Ectodermal cell (in vitro differentiated cells): ENCODE measurements around the gene GUCA2A.

ENCODE experiments used
- H3K27ac ChIP-seq: 2 replicates; pipeline ENCODE4 v1.7.0; 2013; ENCODE audit warnings: mild to moderate bottlenecking, low read depth, low read length; ENCODE audit not compliant: insufficient read depth, poor library complexity, severe bottlenecking
- H3K27me3 ChIP-seq: 2 replicates; pipeline ENCODE4 v1.7.0; 2013; ENCODE audit warnings: mild to moderate bottlenecking, low read length; ENCODE audit not compliant: insufficient read depth, control insufficient read depth, poor library complexity, severe bottlenecking
- H3K36me3 ChIP-seq: one replicate; pipeline ENCODE4 v1.7.0; 2013; ENCODE audit warnings: low read length; ENCODE audit not compliant: control insufficient read depth, insufficient read depth
- H3K4me1 ChIP-seq: one replicate; pipeline ENCODE4 v1.7.0; 2013; ENCODE audit warnings: low read length; ENCODE audit not compliant: control insufficient read depth, insufficient read depth
- H3K4me3 ChIP-seq: 2 replicates; pipeline ENCODE4 v1.7.0; 2013; ENCODE audit warnings: low read depth, low read length, control low read depth; ENCODE audit not compliant: insufficient read depth
- H3K9me3 ChIP-seq: 2 replicates; pipeline ENCODE4 v1.7.0; 2013; ENCODE audit warnings: mild to moderate bottlenecking, low read length, moderate library complexity; ENCODE audit not compliant: control insufficient read depth
- WGBS, 2 experiments: methylation state at CpG; one replicate each; pipeline ENCODE4 v1.1.7; 2013; ENCODE audit warnings: missing lambda C conversion rate in 2 of 2; 5-methylcytosine and 5-hydroxymethylcytosine counted together

The GUCA2A gene

GRCh38 chr1:42157667-42158066 is 6.9 kb downstream of the GUCA2A start:
- WGBS, 2 experiments = 79 to 82% methylated on average over 7 of the region's 7 CpGs

GRCh38 chr1:42155362-42155761 is 9.2 kb downstream of the GUCA2A start:
- Histone ChIP-seq H3K27ac (no peak overlapping the region), H3K36me3 (no peaks in the 10 kb centered on the region), H3K27me3 (no peaks in the 10 kb centered on the region), H3K9me3 (no peaks in the 10 kb centered on the region), H3K4me3 (no peak overlapping the region), H3K4me1 (no peaks in the 10 kb centered on the region)
- WGBS, 2 experiments = 92 to 95% methylated on average over 12 of the region's 12 CpGs

More at GRCh38 chr1:42157667-42158066, 6.9 kb downstream of the GUCA2A start:
- no peaks in the 10 kb centered on the region for H3K27me3 ChIP-seq
- no peaks in the 10 kb centered on the region for H3K4me1 ChIP-seq
- no peak overlapping the region for H3K4me3 ChIP-seq
- no peak overlapping the region for H3K27ac ChIP-seq
- no peaks in the 10 kb centered on the region for H3K9me3 ChIP-seq
- H3K36me3 ChIP-seq = no peaks in the 10 kb centered on the region

GRCh38 chr1:42154685-42155084 is 9.9 kb downstream of the GUCA2A start:
- 91 to 93% methylated on average over 13 of the region's 13 CpGs for WGBS, 2 experiments
- no peak overlapping the region for H3K4me3 ChIP-seq

GRCh38 chr1:42153624-42154023 is 10.9 kb downstream of the GUCA2A start:
- Histone ChIP-seq H3K27me3 (no peaks in the 10 kb centered on the region), H3K27ac (no peak overlapping the region), H3K36me3 (no peaks in the 10 kb centered on the region), H3K4me1 (no peaks in the 10 kb centered on the region), H3K4me3 (no peak overlapping the region), H3K9me3 (no peaks in the 10 kb centered on the region)
- 94% methylated on average over 4 to 6 of the region's 6 CpGs for WGBS, 2 experiments

More at GRCh38 chr1:42154685-42155084, 9.9 kb downstream of the GUCA2A start:
- H3K27me3 ChIP-seq = no peaks in the 10 kb centered on the region
- no peaks in the 10 kb centered on the region for H3K9me3 ChIP-seq
- no peaks in the 10 kb centered on the region for H3K36me3 ChIP-seq
- no peak overlapping the region for H3K27ac ChIP-seq
- H3K4me1 ChIP-seq = no peaks in the 10 kb centered on the region

- H3K27me3 ChIP-seq = no peaks in the 10 kb centered on the region
- no peak within 1 kb of the TSS for H3K4me3 ChIP-seq
- no peaks in the 10 kb centered on the region for H3K4me1 ChIP-seq
- H3K27ac ChIP-seq = no peak within 1 kb of the TSS
- 91 to 94% methylated on average over 12 of the region's 12 CpGs for WGBS, 2 experiments
- H3K9me3 ChIP-seq = no peaks in the 10 kb centered on the region
- H3K36me3 ChIP-seq = no peaks in the 10 kb centered on the region
Measured at GRCh38 chr1:42152907-42153600, 11.5 kb downstream of the GUCA2A start, which contains the start of gene GUCA2B. Gene GUCA2B (plus strand): TSS chr1:42153410. CDS start chr1:42153451, 41 bp downstream.

DNA sequence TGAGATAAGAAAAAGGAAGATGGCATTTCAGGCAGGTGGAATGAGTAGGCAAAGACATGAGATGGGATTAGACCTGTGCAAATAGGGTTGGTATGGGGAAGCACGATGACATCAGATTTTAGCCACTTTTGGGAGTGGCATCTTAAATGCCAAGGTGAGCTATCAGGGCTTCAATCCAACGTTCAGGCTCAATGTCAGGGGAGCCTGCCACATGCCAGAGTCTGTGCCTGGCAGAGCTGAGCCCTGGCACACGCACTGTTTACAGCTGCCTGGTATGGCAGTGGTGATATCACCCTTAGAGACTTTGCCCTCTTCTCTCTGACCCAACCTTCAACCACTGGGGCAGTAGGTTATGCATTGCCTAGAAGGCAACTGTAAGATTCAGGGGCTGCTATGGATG is 12.4 kb downstream of the GUCA2A start:
- no peaks in the 10 kb centered on the region for H3K36me3 ChIP-seq
- no peak overlapping the region for H3K27ac ChIP-seq
- no peaks in the 10 kb centered on the region for H3K4me1 ChIP-seq
- no peaks in the 10 kb centered on the region for H3K27me3 ChIP-seq
- WGBS, 2 experiments = 78 to 85% methylated on average over 3 of the region's 3 CpGs
- no peak overlapping the region for H3K4me3 ChIP-seq
- H3K9me3 ChIP-seq = no peaks in the 10 kb centered on the region

- 91 to 94% methylated on average over 5 of the region's 5 CpGs for WGBS, 2 experiments
- Histone ChIP-seq H3K9me3 (no peaks in the 10 kb centered on the region), H3K4me3 (no peak overlapping the region), H3K4me1 (no peaks in the 10 kb centered on the region), H3K27ac (no peak overlapping the region), H3K36me3 (no peaks in the 10 kb centered on the region), H3K27me3 (no peaks in the 10 kb centered on the region)
Measured at GRCh38 chr1:42150651-42151050, 13.9 kb downstream of the GUCA2A start.

GRCh38 chr1:42148166-42148565 is 16.4 kb downstream of the GUCA2A start:
- 90% methylated on average over 1 of the region's 1 CpG; no CpG with 5 or more reads in 1 of the 2 experiments for WGBS, 2 experiments
- Histone ChIP-seq H3K4me3 (no peak overlapping the region), H3K36me3 (no peaks in the 10 kb centered on the region), H3K9me3 (no peaks in the 10 kb centered on the region), H3K27ac (no peak overlapping the region), H3K27me3 (no peaks in the 10 kb centered on the region), H3K4me1 (no peaks in the 10 kb centered on the region)

DNA sequence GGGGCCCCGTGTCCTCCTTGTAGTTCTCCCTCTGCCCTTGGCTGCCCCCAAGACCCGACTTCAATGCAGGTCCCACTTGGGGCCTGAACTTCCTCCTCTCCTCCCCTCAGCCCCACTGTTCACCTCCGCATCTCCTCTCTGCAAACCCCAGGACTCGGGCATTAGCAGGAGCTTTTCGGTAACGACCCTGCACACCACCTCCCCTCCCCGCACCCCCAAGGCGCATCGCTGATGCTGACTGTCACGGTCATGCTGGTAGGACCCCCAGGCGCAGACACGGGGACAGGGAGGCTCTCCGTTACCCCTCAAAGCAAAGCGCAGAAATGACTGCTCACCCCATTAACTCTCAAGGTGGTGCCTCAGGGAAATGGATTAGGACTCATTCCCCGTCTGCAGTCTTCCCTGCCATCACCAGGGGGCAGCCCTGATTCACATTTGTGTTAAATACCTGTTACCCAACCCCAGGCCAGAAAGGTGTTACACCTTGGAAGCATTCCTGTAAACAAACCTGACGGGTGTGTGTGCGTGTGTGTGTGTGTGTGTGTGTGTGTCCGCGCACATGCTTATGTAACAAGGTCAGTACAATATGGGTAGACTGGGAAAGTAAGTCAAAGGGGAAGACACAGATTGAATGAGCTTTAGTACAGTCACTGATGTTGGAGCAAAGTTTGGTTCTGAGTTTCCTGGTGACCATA is 17.8 kb downstream of the GUCA2A start:
- 48% methylated on average over 19 of the region's 19 CpGs for whole genome bisulfite sequencing, 2 experiments

GRCh38 chr1:42145764-42146625 is 18.6 kb downstream of the GUCA2A start:
- Histone ChIP-seq H3K36me3 (no peaks in the 10 kb centered on the region), H3K4me3 (no peak overlapping the region), H3K9me3 (no peaks in the 10 kb centered on the region), H3K27ac (no peak overlapping the region), H3K4me1 (no peaks in the 10 kb centered on the region), H3K27me3 (no peaks in the 10 kb centered on the region)
- WGBS, 2 experiments = 91% methylated on average over 41 of the region's 41 CpGs

More for the DNA sequence above, 17.8 kb downstream of the GUCA2A start:
- no peaks in the 10 kb centered on the region for H3K4me1 ChIP-seq
- no peak overlapping the region for H3K4me3 ChIP-seq
- no peaks in the 10 kb centered on the region for H3K36me3 ChIP-seq
- no peaks in the 10 kb centered on the region for H3K27me3 ChIP-seq
- no peak overlapping the region for H3K27ac ChIP-seq
- H3K9me3 ChIP-seq = no peaks in the 10 kb centered on the region
